Brain microvascular endothelial cell (primary cell): ENCODE data around the gene GARIN5B.

ENCODE experiments used
- DNase-seq: peaks from one replicate; pipeline ENCODE4 v3.0.0-alpha.2; 2020
- H3K27ac ChIP-seq: fragments of 250-450 bp; sonication (Bioruptor Pico); 2 replicates; pipeline ENCODE4 v1.5.1; 2020; ENCODE audit warnings: mild to moderate bottlenecking, moderate library complexity
- H3K27me3 ChIP-seq: fragments of 250-450 bp; sonication (Bioruptor Pico); replicated peaks from 2 replicates; pipeline ENCODE4 v1.5.1; 2020; ENCODE audit warnings: mild to moderate bottlenecking
- H3K36me3 ChIP-seq: fragments of 250-450 bp; sonication (Bioruptor Pico); replicated peaks from 2 replicates; pipeline ENCODE4 v1.5.1; 2020; ENCODE audit warnings: mild to moderate bottlenecking
- H3K4me3 ChIP-seq: 2 replicates; pipeline ENCODE4 v1.5.1; 2011; ENCODE audit warnings: low read depth, mild to moderate bottlenecking, control low read depth, low read length, moderate library complexity
- CTCF ChIP-seq: IDR thresholded peaks from 2 replicates; pipeline ENCODE4 v1.5.1; 2011; ENCODE audit warnings: low read depth, mild to moderate bottlenecking, moderate library complexity, low read length, control low read depth, inconsistent platforms; ENCODE audit errors: missing control alignments
- in situ Hi-C: cut with HindIII; loops from 2 replicates; pipeline ENCODE4 v1.10.0; 2017; ENCODE audit warnings: low sequenced_read_pairs, low pct_ligation_motif_present

GARIN5B gene

GRCh38 chr19:55372316-55373081, 9.4 kb upstream of the GARIN5B start:
- Histone ChIP-seq H3K27me3 (no peaks in the 10 kb centered on the region), H3K36me3 (no peaks in the 10 kb centered on the region), H3K4me3 (no peak overlapping the region), H3K27ac (no peak overlapping the region)
- in situ Hi-C loops, result no loop called here
- no peak for TF ChIP-seq CTCF
- peak; percentile 23 for DNase-seq

DNA sequence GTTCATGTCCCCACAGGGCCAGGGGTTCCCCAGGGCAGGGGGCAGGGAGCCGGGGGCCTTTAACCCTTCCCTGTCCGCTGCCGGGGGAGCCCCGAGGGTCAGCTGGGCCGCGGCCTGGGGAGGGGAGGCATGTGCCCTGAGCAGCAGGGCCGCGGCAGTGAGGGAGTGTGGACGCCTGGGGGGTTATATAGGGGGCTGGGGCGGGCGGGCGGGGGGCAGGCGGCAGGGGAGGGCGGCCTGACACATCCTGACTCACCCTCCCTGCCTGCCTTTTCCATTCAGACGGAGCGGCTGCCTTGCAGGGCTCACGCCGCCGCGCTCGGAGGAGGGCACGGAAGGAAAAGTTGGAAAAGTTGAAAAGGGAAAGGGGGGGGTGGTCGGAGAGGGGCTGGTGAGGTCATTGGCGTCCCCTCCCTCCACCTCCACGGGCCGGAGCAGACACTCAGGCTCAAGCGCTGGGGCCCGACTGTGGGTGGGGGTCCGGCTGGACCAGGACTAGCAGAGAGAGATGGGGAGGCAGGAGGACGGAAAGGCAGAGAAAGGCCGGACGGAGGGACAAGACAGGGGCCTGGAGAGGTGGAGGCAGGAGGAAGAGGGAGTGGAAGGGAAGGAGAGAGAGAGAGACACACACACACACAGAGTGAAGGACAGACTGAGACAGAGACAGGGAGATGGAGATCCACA, 7.4 kb upstream of the GARIN5B start, which contains the start of gene IL11:
Gene IL11, minus strand, starts transcription at position 159 of the 684 bp plus-strand sequence. Its CDS starts 153 bp downstream, at position 6.
- peak; percentile 32 for DNase-seq
- Histone ChIP-seq H3K4me3 (peak within 1 kb of the TSS; percentile 83), H3K27me3 (no peaks in the 10 kb centered on the region), H3K27ac (peak within 1 kb of the TSS; percentile 68), H3K36me3 (no peaks in the 10 kb centered on the region)
- in situ Hi-C loops, result no loop called here
- no peak for TF ChIP-seq CTCF

GRCh38 chr19:55369653-55370304, 6.7 kb upstream of the GARIN5B start:
- H3K4me3 ChIP-seq, result peak overlapping the region; percentile 83
- peak; percentile 74 for DNase-seq
- no peaks in the 10 kb centered on the region for H3K36me3 ChIP-seq
- TF ChIP-seq CTCF, result peak; percentile 3
- H3K27me3 ChIP-seq, result no peaks in the 10 kb centered on the region
- in situ Hi-C loops, result no loop called here
- H3K27ac ChIP-seq, result peak overlapping the region; percentile 68

DNA sequence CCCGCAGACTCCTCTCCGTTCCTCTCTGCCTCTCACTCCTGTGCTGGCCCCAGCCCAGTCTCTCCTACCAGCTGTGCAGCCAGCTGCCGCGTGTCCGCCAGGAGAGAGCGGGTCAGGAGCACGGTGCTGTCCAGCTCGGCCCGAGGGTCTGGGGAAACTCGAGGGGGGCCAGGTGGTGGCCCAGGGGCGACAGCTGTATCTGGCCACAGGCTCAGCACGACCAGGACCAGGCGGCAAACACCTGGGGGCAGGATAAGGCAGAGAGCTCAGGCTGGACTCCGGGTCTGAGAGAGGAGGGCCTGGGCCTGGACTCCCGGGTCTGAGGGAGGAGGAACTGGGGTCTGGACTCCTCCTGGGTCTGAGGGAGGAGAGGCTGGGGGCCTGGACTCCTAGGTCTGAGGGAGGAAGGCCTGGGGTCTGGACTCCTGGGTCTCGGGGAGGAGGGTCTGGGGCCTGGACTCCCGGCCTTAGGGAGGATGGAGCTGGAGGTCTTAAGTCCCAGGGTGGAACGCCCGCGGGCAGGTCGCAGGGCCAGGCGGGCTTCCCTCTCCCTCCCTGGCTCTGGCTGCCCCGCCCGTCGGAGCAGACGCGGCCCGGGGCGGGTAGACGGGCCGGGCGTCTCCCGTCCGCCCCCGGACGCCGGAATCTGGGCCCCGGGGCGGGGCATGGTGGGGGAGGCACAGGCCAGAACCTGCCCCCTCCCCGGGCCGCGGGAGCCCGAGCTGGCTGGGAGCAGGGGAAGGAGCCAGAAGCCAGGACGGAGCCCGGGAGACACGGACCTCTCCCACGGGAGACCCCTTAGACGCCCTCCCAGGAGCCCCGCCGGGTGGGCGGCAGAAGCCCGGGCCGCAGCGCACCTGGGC, 5.9 kb upstream of the GARIN5B start:
- DNase-seq, result peak; percentile 16

More for the DNA sequence above, 5.9 kb upstream of the GARIN5B start:
- Histone ChIP-seq H3K27me3 (no peaks in the 10 kb centered on the region), H3K27ac (no peak overlapping the region), H3K4me3 (peak overlapping the region; percentile 83), H3K36me3 (no peaks in the 10 kb centered on the region)
- in situ Hi-C loops, result no loop called here
- no peak for TF ChIP-seq CTCF
